HG02759 (cell line): ENCODE data around the gene MATN3.
"Not testable (repeated sequence)": the region's sequence is repeated elsewhere in the genome, so short reads cannot be mapped to it uniquely, and the experiment has no call there.

Source experiments
- ATAC-seq: cut with Tn5 transposase; IDR thresholded peaks from one replicate; pipeline ENCODE4 v1.9.1; 2021; ENCODE audit warnings: mild to moderate bottlenecking, moderate library complexity; ENCODE audit not compliant: unreplicated experiment

MATN3 gene, protein sequence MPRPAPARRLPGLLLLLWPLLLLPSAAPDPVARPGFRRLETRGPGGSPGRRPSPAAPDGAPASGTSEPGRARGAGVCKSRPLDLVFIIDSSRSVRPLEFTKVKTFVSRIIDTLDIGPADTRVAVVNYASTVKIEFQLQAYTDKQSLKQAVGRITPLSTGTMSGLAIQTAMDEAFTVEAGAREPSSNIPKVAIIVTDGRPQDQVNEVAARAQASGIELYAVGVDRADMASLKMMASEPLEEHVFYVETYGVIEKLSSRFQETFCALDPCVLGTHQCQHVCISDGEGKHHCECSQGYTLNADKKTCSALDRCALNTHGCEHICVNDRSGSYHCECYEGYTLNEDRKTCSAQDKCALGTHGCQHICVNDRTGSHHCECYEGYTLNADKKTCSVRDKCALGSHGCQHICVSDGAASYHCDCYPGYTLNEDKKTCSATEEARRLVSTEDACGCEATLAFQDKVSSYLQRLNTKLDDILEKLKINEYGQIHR

DNA sequence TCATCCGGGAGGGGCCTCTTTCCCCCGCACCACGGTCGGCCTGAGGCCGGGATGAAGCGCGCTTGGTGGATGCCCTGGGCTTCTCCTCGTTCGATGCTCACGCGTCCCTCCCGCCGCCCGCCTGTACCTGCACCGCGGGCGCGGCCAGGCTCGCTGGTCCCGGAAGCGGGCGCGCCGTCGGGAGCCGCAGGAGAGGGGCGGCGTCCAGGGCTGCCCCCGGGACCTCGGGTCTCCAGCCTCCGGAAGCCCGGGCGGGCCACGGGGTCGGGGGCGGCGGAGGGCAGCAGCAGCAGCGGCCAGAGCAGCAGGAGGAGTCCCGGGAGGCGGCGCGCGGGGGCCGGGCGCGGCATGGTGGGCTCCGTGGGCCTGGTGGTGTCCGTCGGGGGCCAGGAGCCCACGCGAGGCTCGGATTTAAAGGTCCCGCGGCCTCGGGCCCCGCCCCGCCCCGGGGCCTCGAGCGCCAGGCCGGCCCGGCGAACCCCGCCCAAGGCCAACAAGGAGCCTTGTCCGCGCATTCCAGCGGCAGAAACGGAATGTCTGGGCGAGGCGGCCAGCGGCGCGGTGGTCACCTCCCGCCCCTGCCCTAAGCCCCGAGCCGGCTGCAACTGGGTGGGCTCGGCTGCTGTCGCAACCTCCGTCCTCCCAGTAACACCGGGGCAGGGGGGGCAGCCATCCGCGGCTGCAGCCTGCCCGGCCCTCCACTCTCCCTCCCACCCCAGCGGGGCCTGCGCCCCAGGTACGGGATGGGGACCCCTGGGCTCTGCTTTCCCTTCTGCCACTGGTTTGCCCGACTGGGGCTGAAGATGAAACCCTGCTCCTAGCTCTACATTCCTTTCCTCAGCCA lies at the start of gene MATN3:
Gene MATN3 (minus strand): TSS at position 387 of the 844 bp plus-strand sequence. CDS start 37 bp downstream, at position 350.
- peak; percentile 50 for ATAC-seq

DNA sequence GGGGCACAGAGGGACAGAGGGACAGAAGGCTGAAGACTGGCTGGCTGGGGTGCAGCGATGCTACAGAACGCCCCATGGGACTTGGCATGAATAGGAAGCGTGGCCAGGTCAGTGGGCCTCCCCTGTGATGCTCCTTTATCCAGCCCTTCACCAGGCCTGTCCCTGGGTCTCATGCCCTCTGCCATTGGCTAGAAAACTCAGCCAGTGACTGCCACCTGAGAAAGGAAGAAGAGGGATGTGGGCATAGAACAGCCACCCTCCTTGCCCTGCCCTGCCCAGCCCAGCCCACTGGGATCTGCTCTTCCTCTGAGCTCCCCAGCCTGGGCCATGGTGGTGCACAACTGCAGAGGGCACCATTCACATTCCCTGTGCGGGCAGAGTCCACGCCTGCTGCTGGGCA lies 49.5 kb upstream of the MATN3 start:
- ATAC-seq, result no peak

DNA sequence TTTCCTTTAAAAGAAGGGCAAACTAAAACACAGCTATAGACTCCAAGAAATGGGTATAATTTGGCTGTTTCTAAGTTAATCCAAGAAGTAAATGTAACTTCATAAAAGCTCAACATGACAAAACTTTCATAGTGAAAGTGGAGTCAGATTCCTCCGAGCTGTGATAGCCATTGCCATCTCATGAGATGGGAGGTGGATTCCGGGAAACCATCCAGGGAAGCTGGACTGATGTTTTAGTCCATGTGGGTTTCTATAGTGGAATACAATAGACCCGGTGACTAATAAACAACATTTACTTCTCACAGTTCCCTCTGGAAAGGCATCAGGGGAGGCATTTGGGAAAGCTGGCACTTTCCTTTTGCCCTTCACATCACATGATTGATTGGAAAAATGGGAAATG lies 49.0 kb upstream of the MATN3 start:
- no peak for ATAC-seq

DNA sequence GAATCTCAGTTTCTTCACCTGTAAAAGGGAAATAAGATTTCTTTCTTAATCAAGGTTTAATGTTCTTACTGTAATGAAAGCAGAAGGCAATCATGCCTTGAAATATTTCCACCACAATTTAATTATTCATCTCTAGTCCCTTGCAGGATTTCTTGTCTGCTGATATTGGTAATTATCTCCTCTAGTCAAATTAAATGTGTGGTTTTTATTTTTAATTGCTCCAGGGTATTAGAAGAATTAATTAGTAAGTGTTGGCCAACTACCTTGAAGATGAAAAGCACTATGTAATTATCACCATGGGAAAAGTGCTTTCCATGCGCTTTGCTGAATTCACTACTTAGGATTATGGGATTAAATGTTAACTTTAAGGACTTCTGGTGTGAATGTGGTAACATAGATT lies 47.6 kb upstream of the MATN3 start:
- no peak for ATAC-seq

DNA sequence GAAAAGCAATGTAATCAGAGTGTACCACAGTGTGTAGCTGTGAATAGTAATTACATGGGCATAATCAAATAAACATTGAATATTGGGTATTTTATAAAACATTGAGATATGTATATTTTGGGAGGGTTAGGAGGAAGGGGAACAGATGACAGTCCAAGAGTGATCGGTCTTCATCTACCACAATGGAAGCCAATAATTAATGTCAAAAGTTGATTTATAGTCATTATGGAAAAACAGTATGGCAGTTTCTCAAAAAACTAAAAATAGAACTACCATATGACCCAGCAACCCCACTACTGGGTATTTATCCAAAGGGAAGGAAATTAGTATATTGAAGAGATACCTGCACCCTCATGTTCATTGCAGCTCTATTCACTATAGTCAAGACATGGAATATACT lies 44.8 kb upstream of the MATN3 start:
- no peak for ATAC-seq

DNA sequence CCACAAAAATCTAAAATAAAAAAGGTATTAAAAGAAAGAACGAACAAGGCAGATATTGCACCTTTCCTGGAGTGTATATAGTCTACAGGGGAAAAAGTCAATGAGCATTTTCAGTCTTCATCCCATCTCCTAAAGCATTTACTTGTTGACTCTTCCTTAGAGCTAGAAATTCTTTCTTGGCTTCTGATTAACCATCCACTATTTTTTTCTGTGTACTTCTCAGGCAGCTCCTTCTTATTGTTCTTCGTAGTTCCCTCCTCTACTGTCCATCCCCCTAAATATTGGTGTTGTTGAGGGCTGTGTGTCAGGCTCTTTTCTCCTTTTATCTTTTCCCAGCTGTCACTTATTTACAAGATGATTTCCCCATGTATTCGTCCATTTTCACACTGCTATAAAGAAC lies 42.5 kb upstream of the MATN3 start:
- ATAC-seq, result no peak

DNA sequence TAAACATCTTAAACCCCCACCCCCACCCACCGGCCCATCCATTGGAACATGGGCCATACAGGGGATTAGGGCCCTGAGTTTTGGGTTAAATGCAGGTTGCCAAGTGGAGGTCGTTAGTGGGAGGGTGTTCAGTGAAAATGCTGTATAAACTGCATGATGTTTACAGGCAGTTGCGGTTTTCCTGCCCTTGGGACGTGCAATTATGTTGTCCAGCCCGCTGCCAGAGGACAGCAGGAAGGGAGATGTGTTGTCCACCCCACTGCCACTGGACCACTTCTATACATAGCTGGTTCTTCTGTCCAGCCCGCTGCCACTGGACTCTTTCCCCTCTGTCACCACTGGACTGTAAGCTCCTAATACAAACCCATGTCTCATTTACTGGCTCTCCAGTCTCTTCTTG lies 41.7 kb upstream of the MATN3 start:
- ATAC-seq, result no peak

DNA sequence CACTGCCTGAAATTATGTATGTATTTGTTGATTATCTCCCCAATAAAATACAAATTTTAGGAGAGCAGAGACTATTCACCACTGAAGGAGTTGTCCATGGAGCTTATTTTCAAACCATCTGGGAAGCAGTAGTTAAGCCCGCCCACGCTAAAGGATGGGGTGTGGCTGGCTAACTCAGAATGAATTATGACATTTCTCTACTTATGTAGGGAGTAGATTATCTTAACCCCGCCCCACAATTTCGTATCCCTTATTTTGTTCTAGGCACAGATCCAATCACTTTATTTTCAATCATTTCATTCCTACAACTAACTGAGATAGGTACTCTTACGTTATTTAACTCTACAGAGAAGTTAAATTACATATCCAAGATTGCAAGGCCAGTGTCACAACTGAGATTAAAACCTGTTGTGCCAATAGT lies 40.4 kb upstream of the MATN3 start:
- no peak for ATAC-seq

DNA sequence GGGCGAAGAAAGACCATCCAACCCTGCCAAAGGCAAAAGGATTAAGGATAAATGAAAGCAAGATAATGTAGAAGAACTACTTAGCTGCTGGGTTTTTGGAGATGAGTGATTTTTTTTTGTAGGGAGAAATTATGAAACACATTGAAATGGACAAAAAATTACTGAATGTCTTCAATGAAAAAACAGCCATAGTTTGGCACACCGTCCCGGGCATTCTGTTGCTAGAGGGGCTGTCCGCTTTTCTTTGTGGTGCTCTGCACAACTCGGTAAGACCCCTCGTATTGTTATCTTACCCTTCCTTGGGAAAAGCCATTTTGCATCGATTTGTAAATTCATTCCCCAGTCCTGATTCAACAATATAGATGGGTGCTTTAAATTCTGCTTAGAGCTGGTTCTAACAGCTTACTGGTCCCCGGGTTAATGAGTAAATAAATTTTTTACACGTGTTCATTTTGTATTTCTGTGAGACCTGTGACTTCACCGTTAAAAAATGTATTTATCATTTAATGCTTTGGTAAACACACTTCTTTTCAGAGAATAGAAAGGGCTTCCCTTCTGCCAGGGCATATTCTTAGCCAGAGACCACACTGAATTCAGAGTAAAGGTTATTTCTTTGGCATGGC lies 39.9 kb upstream of the MATN3 start:
- no peak for ATAC-seq

DNA sequence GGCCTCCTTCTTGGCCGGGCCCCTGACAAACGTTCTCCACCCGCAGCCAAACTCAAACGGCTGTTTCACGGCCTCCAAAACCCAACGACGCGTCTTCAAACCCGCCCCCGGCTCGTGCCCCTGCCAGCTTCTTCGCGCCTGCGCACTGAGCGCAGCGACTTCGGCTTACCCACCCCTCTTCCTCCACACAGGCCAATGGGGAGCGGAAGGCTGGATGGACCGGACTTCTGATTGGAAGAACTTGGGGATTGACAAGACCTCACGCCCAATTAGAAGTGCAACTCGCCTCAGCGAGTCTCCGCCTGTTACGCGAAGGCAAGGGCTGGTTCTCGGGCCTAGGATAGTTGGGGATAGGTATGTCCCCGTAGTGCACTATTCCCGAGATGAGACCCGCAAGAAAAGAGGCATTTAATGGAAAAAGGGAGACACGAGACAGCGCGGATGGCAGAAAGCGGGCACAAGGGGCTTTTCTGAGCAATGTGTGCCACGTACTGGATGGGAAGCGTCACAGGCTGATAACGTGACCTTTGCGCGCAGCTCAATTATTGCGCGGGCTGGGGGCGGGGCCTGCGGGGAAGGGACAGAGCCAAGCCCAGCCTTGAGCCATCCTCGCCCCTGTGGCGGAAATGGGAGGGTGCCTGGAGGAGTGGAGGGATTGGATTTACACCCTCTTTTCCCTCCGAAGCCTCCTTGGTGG lies 39.2 kb upstream of the MATN3 start, which contains the start of gene LAPTM4A:
Gene LAPTM4A (minus strand): TSS at position 97 of the 697 bp plus-strand sequence. CDS start 108 bp downstream, outside the sequence.
- peak; percentile 95 for ATAC-seq

DNA sequence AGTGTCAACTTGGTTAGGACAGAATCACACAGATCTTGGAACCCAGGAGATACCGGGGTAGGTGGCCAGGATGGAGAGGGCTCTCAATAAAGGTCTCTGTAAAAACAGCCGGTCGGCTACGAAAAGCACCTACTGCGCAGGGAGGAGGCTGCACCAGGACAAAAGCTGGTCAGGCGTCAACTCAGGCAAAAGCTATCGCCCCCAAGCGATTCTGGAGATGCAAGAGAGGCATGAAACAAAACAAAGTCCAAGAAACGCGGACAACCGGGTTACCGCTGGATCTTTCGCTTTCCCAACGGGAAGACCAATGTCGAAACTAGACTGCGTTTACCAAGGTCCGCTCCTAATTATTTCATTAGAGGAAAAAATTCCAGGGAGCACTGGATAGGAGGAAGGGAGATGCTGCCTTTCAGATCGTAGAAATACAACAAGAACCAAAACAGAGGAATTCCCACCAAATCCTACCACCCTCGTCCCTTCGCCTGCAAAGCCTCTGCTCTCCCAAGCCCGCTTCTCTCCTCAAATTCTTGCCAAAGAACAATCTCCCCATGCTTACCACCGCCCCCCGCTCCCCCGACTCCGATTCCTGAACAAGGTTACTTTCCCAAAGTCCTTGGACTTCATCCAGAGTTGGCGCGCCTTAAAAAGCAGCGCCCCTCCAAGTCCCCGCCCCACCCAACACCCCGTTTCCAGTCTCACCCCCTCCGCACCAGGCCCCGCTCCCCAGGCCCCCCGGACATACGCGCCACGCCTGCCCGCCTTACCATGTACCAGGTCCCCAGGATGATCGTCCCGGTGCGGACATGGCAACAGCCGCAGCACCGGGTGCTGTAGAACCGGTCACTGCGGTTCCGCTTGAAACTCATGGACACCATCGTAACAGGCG lies 38.4 kb upstream of the MATN3 start:
- ATAC-seq, result peak; percentile 28

DNA sequence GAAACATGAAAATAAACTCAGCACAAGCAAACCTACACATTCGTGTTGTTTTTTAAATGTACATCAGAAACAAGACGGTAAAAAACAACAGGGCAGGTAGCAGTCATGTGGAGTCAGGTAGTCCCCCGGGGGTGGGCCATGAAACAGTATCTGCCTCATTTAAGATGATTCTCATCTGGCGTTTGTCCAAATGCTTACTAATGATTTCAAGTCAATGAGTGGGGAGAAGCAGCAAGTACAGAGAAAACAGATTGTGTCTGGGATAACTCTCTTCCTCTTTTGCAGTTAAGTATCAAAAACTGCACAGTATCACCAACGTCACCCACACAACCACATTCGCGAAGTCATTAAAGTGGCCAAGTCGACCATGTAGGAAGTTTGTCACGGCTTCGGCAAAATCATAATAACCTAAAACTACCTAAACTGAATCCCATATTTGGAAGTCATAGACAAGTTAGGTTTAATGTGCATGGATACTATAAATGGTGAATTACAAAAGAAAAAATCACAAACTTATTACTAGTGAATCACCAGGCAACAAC lies 37.7 kb upstream of the MATN3 start:
- ATAC-seq, result no peak

DNA sequence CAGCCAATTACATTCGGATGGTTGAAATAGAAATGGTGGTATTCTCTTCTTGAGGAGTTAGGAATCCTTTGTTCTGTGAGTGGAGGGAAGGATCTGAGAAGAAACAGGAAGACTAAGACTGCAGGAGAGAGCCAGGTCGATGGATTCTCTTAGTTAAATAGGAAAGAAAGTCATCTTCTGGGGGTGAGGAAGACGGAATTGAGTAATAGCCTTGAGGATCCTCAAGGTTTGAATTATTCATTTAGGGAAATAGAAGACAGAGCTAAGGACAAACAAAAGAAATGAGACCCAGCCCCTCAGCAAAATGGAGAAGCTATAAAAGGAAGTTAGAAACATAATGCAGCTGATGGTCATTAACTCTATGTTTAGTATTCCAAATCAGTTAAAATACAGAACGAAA lies 37.2 kb upstream of the MATN3 start:
- no peak for ATAC-seq

DNA sequence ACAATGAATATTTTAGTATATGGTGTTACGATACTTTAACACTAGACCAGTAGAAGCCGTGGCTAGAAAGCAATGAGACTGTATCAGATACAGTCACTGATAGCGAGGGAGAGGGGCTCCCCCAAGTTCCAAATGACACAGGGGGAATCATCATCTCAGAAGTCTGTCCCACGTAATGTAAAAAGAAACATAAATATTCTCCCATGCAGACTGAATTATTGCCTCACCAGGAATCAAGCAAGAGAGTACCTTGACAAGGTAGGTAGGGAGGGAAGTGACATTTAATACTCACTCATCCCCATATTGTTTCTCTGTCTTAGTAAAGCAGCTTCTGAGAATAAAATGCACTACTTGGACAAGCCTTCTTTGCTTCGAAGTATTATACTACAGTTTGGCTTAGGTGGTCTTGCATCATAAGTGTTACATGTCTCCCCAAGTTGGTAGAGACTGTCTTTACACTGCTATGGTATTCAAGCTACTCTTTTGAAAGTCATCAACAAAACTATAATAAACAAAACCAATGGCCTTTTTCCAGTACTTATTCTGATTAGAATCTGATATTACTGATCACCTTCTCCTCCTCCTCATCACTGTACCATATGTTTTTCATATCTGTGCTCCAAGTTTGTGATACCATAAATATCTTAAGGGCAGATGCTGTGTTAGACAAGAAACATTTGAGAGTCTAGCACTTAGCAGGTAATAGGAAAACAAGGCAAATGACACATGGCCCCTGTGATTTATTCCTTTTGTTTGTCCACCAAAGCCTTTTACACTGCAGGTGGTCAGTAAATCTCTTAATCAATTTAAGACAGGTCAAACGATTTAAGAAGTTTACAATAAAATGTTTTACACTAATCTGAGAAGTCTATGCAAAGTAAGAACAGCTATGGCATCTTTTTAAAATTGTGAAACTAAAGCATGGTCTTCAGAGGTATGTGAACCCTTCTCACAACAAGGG lies 36.3 kb upstream of the MATN3 start:
- ATAC-seq, result no peak

DNA sequence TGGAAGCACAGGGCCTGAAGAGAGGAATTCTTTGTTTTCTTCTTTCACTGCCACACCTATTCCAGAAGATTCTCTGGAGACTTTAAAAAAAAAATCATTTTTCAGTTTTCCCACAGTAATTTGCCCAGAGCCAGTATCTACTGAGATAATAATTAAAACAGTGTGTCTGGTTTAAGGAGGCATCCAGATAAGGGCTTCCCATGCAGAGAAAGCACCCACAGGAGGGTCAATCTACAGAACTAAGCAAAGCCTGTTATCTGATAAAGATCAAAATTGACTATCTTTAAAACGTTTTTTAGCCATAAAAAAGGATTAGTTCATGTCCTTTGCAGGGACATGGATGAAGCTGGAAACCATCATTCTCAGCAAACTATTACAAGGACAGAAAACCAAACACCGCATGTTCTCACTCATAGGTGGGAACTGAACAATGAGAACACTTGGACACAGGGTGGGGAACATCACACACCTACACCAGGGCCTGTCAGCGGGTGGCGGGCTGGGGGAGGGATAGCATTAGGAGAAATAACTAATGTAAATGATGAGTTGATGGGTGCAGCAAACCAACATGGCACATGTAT lies 33.3 kb upstream of the MATN3 start:
- ATAC-seq, result not testable (repeated sequence)

DNA sequence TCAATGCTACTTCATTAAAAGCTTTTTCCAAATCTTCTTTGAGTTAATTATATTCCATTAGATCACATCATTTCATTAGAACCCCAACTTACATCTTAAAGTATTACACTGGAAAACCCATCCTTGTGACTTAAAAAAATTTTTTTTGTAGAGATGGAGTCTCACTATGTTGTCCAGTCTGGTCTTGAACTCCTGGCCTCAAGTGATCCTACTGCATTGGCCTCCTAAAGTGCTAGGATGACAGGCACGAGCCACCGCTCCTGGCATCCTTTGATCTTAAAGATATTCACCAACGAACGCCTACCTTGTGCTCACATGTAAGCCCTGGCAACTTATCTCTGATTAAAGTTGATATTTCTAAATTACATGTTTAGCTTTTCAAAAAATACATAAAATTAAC lies 32.3 kb upstream of the MATN3 start:
- ATAC-seq, result no peak

DNA sequence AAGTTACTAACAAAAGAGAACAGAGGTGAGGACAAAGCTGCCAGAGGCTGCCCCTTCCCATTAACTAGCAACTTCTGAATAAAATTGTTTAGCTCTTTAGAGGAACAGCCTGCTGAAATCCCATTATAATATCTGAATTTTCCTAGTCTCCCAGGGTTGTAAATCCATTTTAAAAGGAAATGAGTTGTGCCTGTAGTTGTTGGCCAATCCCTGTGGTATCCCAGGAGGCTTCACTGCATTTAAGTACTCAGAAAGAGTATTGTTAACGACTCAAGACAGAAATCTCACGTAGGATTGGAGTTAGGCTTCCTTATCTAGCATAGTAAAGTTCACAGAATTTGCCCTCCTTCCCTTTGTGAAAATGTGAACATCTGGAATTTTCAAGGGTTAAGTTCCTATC lies 30.1 kb upstream of the MATN3 start:
- ATAC-seq, result no peak
